HCT116 (cell line): Measurements from ENCODE around the gene PDE1C. TPM values are rescaled to one million over a fixed set of nuclear protein-coding genes. Genes with fewer than 3 reads are reported as not detected.

Source experiments
- ATAC-seq: fragments of 200-7000 bp; cut with Tn5 transposase; 2 replicates; pipeline ENCODE4 v1.9.1; 2020; ENCODE audit warnings: mild to moderate bottlenecking, moderate library complexity
- BruUV-seq: library from RNA; stranded (reverse); fragments of 400-500 nt; replicated peaks from 2 replicates; lab custom pipeline; 2021; lab: Mats Ljungman, UMichigan
- CTCF ChIA-PET: fragments of 300-600 bp; sonication (Branson Sonifier 250); formaldehyde crosslinking; loops from one replicate; lab custom pipeline; 2021; ENCODE audit warnings: antibody characterized with exemption; lab: Charles Lee
- POLR2A ChIA-PET: fragments of 300-600, 350-600 bp; sonication (Branson Sonifier 250); formaldehyde crosslinking; loops from one replicate; lab custom pipeline; 2021; ENCODE audit warnings: antibody characterized with exemption; lab: Charles Lee
- RAD21 ChIA-PET, 2 experiments: fragments of 300-600 bp; sonication (Branson Sonifier 250); formaldehyde crosslinking; loops; one replicate each; lab custom pipeline; 2023; ENCODE audit warnings: low total read pairs in 2 of 2; ENCODE audit not compliant: uncharacterized antibody in 2 of 2, unreplicated experiment in 2 of 2, low non-redundant PET in 1 of 2; lab: Charles Lee
- DNase-seq: peaks from one replicate; pipeline ENCODE4 v3.0.0-alpha.2; 2010; ENCODE audit warnings: low read depth, low spot score
- H2AFZ ChIP-seq: fragments of 200-600 bp; shearing (Covaris generic), sonication (generic); 2 replicates; pipeline ENCODE4 v1.6.1; 2017; ENCODE audit warnings: low read depth, mixed run types, mixed read lengths, antibody characterized with exemption, low read length; ENCODE audit not compliant: poor library complexity, severe bottlenecking
- H3K27ac ChIP-seq: 2 replicates; pipeline ENCODE4 v1.5.1; 2012; ENCODE audit warnings: low read depth, low read length
- H3K27me3 ChIP-seq: fragments of 200-600 bp; sonication (generic); 2 replicates; pipeline ENCODE4 v1.6.1; 2016; ENCODE audit warnings: mixed run types, low read length, mixed read lengths; ENCODE audit not compliant: insufficient read depth
- H3K36me3 ChIP-seq, 2 experiments: fragments of 200-500 bp in 1 of 2; fragments of 200-600 bp in 1 of 2; sonication (Bioruptor generic) in 1 of 2; sonication (generic) in 1 of 2; 2 replicates each; pipeline versions ENCODE4 v1.5.1 to v1.6.1; 2014 to 2016; ENCODE audit warnings: low read length in 2 of 2, inconsistent platforms in 1 of 2, mixed read lengths in 1 of 2, mixed run types in 1 of 2; ENCODE audit not compliant: insufficient read depth in 2 of 2, control insufficient read depth in 1 of 2
- H3K4me1 ChIP-seq, 2 experiments: fragments of 200-600 bp in 1 of 2; sonication (generic) in 1 of 2; 2 replicates each; pipeline versions ENCODE4 v1.5.1 to v1.6.1; 2012 to 2017; ENCODE audit warnings: low read length in 2 of 2, inconsistent platforms in 1 of 2, mild to moderate bottlenecking in 1 of 2, mixed read lengths in 1 of 2, mixed run types in 1 of 2, moderate library complexity in 1 of 2; ENCODE audit not compliant: insufficient read depth in 2 of 2, control insufficient read depth in 1 of 2
- H3K4me2 ChIP-seq: fragments of 200-600 bp; sonication (generic); 2 replicates; pipeline ENCODE4 v1.6.1; 2017; ENCODE audit warnings: mixed run types, low read length, mixed read lengths
- H3K4me3 ChIP-seq, 2 experiments: fragments of 200-600 bp in 1 of 2; sonication (generic) in 1 of 2; replicated peaks in 1 of 2; 2 replicates each; pipeline ENCODE4 v1.5.1; 2011 to 2016; ENCODE audit warnings: low read length in 2 of 2, control low read depth in 1 of 2, low read depth in 1 of 2, mild to moderate bottlenecking in 1 of 2, mixed read lengths in 1 of 2, mixed run types in 1 of 2
- H3K79me2 ChIP-seq: fragments of 200-600 bp; sonication (generic); 2 replicates; pipeline ENCODE4 v1.6.1; 2017; ENCODE audit warnings: mild to moderate bottlenecking, mixed run types, low read length, moderate library complexity, mixed read lengths; ENCODE audit not compliant: insufficient read depth
- H3K9ac ChIP-seq: fragments of 200-600 bp; sonication (generic); 2 replicates; pipeline ENCODE4 v1.6.1; 2016; ENCODE audit warnings: low read length, mixed read lengths
- H3K9me2 ChIP-seq: fragments of 200-600 bp; sonication (generic), shearing (Covaris generic); 2 replicates; pipeline ENCODE4 v1.6.1; 2017; ENCODE audit warnings: mixed run types, mild to moderate bottlenecking, moderate library complexity; ENCODE audit not compliant: insufficient read depth
- H3K9me3 ChIP-seq, 2 experiments: fragments of 200-500 bp in 1 of 2; fragments of 200-600 bp in 1 of 2; sonication (Bioruptor generic) in 1 of 2; sonication (generic) in 1 of 2; 2 replicates each; pipeline ENCODE4 v1.6.1; 2014 to 2017; ENCODE audit warnings: low read length in 2 of 2, mixed read lengths in 2 of 2, inconsistent platforms in 1 of 2, low read depth in 1 of 2, mild to moderate bottlenecking in 1 of 2, mixed run types in 1 of 2, moderate library complexity in 1 of 2; ENCODE audit not compliant: control insufficient read depth in 1 of 2, insufficient read depth in 1 of 2
- H4K20me1 ChIP-seq: fragments of 200-600 bp; sonication (generic), shearing (Covaris generic); 2 replicates; pipeline ENCODE4 v1.6.1; 2017; ENCODE audit warnings: mixed run types, mild to moderate bottlenecking, moderate library complexity; ENCODE audit not compliant: insufficient read depth
- CBX3 ChIP-seq: IDR thresholded peaks from 2 replicates; pipeline ENCODE4 v1.6.1; 2012; ENCODE audit warnings: low read depth
- CEBPB ChIP-seq: IDR thresholded peaks from 2 replicates; pipeline ENCODE4 v1.6.1; 2012; ENCODE audit warnings: low read depth
- EGR1 ChIP-seq: IDR thresholded peaks from 2 replicates; pipeline ENCODE4 v1.6.1; 2012; ENCODE audit warnings: low read depth
- ELF1 ChIP-seq: IDR thresholded peaks from 2 replicates; pipeline ENCODE4 v1.6.1; 2012; ENCODE audit warnings: low read depth, borderline replicate concordance
- EZH2phosphoT487 ChIP-seq: fragments of 200-600 bp; IDR thresholded peaks from 2 replicates; pipeline ENCODE4 v1.6.1; 2018; ENCODE audit warnings: antibody characterized with exemption, borderline replicate concordance
- FOSL1 ChIP-seq: IDR thresholded peaks from 2 replicates; pipeline ENCODE4 v1.6.1; 2012; ENCODE audit warnings: low read depth
- JUND ChIP-seq: IDR thresholded peaks from 2 replicates; pipeline ENCODE4 v1.6.1; 2012
- POLR2A ChIP-seq: IDR thresholded peaks from 2 replicates; pipeline ENCODE4 v1.7.0; 2011; ENCODE audit warnings: borderline replicate concordance; ENCODE audit not compliant: insufficient read depth, insufficient read length; ENCODE audit errors: extremely low read depth
- RAD21 ChIP-seq: IDR thresholded peaks from 2 replicates; pipeline ENCODE4 v1.6.1; 2012; ENCODE audit warnings: low read depth, mild to moderate bottlenecking
- SIN3A ChIP-seq: IDR thresholded peaks from 2 replicates; pipeline ENCODE4 v1.6.1; 2012; ENCODE audit warnings: low read depth
- SP1 ChIP-seq: IDR thresholded peaks from 2 replicates; pipeline ENCODE4 v1.6.1; 2012; ENCODE audit warnings: low read depth
- SRF ChIP-seq: IDR thresholded peaks from 2 replicates; pipeline ENCODE4 v1.6.1; 2012; ENCODE audit warnings: low read depth
- TCF7L2 ChIP-seq: IDR thresholded peaks from 2 replicates; pipeline ENCODE4 v1.7.0; 2011; ENCODE audit warnings: borderline replicate concordance, inconsistent platforms; ENCODE audit not compliant: insufficient read depth, insufficient read length; ENCODE audit errors: extremely low read depth
- YY1 ChIP-seq: IDR thresholded peaks from 2 replicates; pipeline ENCODE4 v1.6.1; 2011; ENCODE audit warnings: low read length, low read depth, moderate library complexity, mild to moderate bottlenecking; ENCODE audit not compliant: insufficient replicate concordance; ENCODE audit errors: extremely low read depth
- ZFX ChIP-seq: fragments of 450-650 bp; IDR thresholded peaks from 2 replicates; pipeline ENCODE4 v1.6.1; 2017
- ZNF274 ChIP-seq: fragments of 200-500 bp; sonication (Bioruptor generic); IDR thresholded peaks from 2 replicates; pipeline ENCODE4 v1.6.1; 2014; ENCODE audit warnings: mild to moderate bottlenecking, low read depth, low read length, inconsistent platforms
- intact Hi-C: fragments of 100-400 bp; cut with micrococcal nuclease; formaldehyde crosslinking; loops from 2 replicates; pipeline ENCODE4 v1.10.0; 2022
- total RNA-seq: library from RNA; stranded (reverse); gene quantifications from one replicate; pipeline ENCODE4 v1.2.1, GENCODE V29; 2021; ENCODE audit not compliant: unreplicated experiment
- TF ChIP-seq, protein P1 (sequence below): IDR thresholded peaks from 2 replicates; pipeline ENCODE4 v1.6.1; 2012
- TF ChIP-seq, protein P2 (sequence below): IDR thresholded peaks from 2 replicates; pipeline ENCODE4 v1.6.1; 2012
- TF ChIP-seq, protein P3 (sequence below): IDR thresholded peaks from 2 replicates; pipeline ENCODE4 v1.6.1; 2011; ENCODE audit warnings: mild to moderate bottlenecking, low read length, moderate library complexity; ENCODE audit not compliant: insufficient replicate concordance; ENCODE audit errors: extremely low read depth
- TF ChIP-seq, protein P4 (sequence below), 3 experiments: fragments of 200-600 bp in 1 of 3; sonication (generic) in 1 of 3; IDR thresholded peaks in 2 of 3; conservative IDR thresholded peaks in 1 of 3; 2 replicates each; pipeline ENCODE4 v1.5.1; 2012 to 2017; ENCODE audit warnings: low read depth in 2 of 3, low read length in 2 of 3, antibody characterized with exemption in 1 of 3, borderline replicate concordance in 1 of 3, control low read depth in 1 of 3, mild to moderate bottlenecking in 1 of 3, mixed read lengths in 1 of 3, mixed run types in 1 of 3, moderate library complexity in 1 of 3; ENCODE audit not compliant: insufficient read depth in 1 of 3

Gene PDE1C
- total RNA-seq, 1 experiment from 2014 or later: 0.17 TPM

DNA sequence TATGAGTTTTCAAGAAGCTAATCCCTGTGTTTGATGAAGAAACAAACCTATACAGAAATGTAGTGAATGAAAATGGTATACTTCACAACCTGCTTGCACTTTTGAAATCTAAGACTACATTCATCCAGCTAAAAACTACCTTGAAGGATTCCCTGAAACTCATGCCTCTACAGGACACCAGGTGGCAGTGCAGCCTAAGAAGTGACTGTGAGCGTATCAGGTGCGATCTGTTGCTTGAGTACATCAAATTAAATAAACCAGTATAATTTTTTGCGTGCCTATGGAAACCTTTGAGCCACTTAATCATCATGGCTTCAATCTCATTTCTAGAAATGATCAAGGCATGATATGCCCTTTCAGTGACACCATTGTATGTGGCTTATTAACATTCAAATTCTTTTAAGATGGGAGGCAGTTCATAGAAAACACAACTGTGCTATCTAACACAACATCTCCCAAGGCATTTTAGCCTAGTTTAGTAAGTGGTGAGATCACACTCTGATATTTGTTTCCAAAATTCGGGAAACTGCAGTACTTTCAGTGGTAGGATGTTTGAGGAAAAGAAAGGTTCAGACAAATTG is 325.8 kb downstream of the PDE1C start:
- H3K4me2 ChIP-seq: no peak overlapping the region
- DNase-seq (peak; percentile 53), ATAC-seq (peak; percentile 80)
- no peaks in the 10 kb centered on the region for H3K9me3 ChIP-seq
- H2AFZ ChIP-seq: no peak overlapping the region
- RAD21 ChIA-PET: interaction anchor here in 1 of 2 experiments (1.0 kb wide), 1 partner anchor 460 kb away, joined by 4 read pairs; no protein-coding TSS in a partner anchor
- no peaks in the 10 kb centered on the region for H3K79me2 ChIP-seq
- H4K20me1 ChIP-seq: no peaks in the 10 kb centered on the region
- intact Hi-C loops: loop anchor here (1.0 to 5.0 kb wide), 5 partner anchors 318 to 734 kb away; no protein-coding TSS in a partner anchor
- POLR2A ChIA-PET: no interaction called here
- BruUV-seq: no TSS peak
- no peaks in the 10 kb centered on the region for H3K4me1 ChIP-seq
- no peaks in the 10 kb centered on the region for H3K36me3 ChIP-seq
- CTCF ChIA-PET: interaction anchor here (0.6 to 1.5 kb wide), 6 partner anchors 419 to 610 kb away, joined by 4 to 18 read pairs (median 5); no protein-coding TSS in a partner anchor
- no peak overlapping the region for H3K9ac ChIP-seq
- no peaks in the 10 kb centered on the region for H3K9me2 ChIP-seq
- H3K4me3 ChIP-seq: no peak overlapping the region
- no peak overlapping the region for H3K27ac ChIP-seq
- peaks cover 32% of the 10 kb centered on the region for H3K27me3 ChIP-seq
- no peak for TF ChIP-seq SIN3A
- TF ChIP-seq, protein P1, sequence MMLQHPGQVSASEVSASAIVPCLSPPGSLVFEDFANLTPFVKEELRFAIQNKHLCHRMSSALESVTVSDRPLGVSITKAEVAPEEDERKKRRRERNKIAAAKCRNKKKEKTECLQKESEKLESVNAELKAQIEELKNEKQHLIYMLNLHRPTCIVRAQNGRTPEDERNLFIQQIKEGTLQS: no peak
- TF ChIP-seq, protein P2, sequence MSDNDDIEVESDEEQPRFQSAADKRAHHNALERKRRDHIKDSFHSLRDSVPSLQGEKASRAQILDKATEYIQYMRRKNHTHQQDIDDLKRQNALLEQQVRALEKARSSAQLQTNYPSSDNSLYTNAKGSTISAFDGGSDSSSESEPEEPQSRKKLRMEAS: 0 out of 2 replicates have a peak, but pooled peaks have one; percentile 16
- TF ChIP-seq TCF7L2: no peak
- no peak for TF ChIP-seq ZNF274
- TF ChIP-seq FOSL1: no peak
- TF ChIP-seq SRF: no peak
- TF ChIP-seq ELF1: no peak
- peak; percentile 89 for TF ChIP-seq RAD21
- TF ChIP-seq SP1: no peak
- TF ChIP-seq CBX3: no peak
- TF ChIP-seq EZH2phosphoT487: no peak
- TF ChIP-seq EGR1: no peak
- TF ChIP-seq JUND: no peak
- TF ChIP-seq, protein P3, sequence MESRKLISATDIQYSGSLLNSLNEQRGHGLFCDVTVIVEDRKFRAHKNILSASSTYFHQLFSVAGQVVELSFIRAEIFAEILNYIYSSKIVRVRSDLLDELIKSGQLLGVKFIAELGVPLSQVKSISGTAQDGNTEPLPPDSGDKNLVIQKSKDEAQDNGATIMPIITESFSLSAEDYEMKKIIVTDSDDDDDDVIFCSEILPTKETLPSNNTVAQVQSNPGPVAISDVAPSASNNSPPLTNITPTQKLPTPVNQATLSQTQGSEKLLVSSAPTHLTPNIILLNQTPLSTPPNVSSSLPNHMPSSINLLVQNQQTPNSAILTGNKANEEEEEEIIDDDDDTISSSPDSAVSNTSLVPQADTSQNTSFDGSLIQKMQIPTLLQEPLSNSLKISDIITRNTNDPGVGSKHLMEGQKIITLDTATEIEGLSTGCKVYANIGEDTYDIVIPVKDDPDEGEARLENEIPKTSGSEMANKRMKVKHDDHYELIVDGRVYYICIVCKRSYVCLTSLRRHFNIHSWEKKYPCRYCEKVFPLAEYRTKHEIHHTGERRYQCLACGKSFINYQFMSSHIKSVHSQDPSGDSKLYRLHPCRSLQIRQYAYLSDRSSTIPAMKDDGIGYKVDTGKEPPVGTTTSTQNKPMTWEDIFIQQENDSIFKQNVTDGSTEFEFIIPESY: no peak
- no peak for TF ChIP-seq CEBPB
- TF ChIP-seq ZFX: no peak
- TF ChIP-seq, protein P4, sequence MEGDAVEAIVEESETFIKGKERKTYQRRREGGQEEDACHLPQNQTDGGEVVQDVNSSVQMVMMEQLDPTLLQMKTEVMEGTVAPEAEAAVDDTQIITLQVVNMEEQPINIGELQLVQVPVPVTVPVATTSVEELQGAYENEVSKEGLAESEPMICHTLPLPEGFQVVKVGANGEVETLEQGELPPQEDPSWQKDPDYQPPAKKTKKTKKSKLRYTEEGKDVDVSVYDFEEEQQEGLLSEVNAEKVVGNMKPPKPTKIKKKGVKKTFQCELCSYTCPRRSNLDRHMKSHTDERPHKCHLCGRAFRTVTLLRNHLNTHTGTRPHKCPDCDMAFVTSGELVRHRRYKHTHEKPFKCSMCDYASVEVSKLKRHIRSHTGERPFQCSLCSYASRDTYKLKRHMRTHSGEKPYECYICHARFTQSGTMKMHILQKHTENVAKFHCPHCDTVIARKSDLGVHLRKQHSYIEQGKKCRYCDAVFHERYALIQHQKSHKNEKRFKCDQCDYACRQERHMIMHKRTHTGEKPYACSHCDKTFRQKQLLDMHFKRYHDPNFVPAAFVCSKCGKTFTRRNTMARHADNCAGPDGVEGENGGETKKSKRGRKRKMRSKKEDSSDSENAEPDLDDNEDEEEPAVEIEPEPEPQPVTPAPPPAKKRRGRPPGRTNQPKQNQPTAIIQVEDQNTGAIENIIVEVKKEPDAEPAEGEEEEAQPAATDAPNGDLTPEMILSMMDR (IDR thresholded peaks at IDR 0.05 in 2 of 3, conservative IDR thresholded peaks at IDR 0.05 in 1 of 3; ENCODE audit: borderline replicate concordance in 1 of 3, insufficient read depth in 1 of 3, low read depth in 2 of 3, low read length in 2 of 3): peak; percentile 70 to 89 (median 77); a peak in 5 of 6 replicates
- no peak for TF ChIP-seq YY1
- TF ChIP-seq POLR2A: no peak
